ENCODE measurements around the gene MORC3.
"Not testable (repeated sequence)": the region's sequence is repeated elsewhere in the genome, so short reads cannot be mapped to it uniquely, and the experiment has no call there.

Gene MORC3, protein sequence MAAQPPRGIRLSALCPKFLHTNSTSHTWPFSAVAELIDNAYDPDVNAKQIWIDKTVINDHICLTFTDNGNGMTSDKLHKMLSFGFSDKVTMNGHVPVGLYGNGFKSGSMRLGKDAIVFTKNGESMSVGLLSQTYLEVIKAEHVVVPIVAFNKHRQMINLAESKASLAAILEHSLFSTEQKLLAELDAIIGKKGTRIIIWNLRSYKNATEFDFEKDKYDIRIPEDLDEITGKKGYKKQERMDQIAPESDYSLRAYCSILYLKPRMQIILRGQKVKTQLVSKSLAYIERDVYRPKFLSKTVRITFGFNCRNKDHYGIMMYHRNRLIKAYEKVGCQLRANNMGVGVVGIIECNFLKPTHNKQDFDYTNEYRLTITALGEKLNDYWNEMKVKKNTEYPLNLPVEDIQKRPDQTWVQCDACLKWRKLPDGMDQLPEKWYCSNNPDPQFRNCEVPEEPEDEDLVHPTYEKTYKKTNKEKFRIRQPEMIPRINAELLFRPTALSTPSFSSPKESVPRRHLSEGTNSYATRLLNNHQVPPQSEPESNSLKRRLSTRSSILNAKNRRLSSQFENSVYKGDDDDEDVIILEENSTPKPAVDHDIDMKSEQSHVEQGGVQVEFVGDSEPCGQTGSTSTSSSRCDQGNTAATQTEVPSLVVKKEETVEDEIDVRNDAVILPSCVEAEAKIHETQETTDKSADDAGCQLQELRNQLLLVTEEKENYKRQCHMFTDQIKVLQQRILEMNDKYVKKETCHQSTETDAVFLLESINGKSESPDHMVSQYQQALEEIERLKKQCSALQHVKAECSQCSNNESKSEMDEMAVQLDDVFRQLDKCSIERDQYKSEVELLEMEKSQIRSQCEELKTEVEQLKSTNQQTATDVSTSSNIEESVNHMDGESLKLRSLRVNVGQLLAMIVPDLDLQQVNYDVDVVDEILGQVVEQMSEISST

DNA sequence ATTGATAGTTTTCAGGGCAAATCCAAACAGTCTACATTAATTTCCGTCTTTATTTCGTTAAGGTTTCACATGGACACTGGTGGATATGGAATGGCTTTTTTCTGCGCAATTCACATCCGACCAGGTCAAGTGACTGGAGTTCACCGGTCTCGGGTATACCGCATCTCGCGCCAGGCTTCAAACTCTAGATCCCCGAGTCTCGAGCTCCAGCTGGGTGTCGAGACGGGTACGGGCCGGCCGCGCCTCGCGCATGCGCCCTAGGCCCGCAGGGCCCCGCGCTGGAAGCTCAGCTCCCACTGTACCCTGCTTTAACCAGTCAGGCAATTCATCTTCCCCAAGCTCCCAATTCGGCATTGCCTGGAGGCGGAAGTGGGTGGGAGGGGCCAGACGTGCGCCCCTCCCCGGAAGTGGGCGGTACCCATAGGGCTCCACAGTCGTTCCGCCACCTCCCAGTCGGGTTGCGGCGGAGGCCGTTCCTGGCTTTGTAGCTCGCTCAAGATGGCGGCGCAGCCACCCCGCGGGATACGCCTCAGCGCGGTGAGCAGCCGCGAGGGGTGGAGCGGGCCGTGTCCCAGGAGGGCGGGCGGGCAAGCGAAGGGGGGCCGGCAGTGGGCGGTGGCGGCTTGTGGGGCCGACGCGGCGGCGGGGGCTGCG, at the start of gene MORC3:
Gene MORC3 (plus strand): TSS at position 431 of the 654 bp plus-strand sequence. CDS start 68 bp downstream, at position 499.
- peak; percentile 99 for DNase-seq

DNA sequence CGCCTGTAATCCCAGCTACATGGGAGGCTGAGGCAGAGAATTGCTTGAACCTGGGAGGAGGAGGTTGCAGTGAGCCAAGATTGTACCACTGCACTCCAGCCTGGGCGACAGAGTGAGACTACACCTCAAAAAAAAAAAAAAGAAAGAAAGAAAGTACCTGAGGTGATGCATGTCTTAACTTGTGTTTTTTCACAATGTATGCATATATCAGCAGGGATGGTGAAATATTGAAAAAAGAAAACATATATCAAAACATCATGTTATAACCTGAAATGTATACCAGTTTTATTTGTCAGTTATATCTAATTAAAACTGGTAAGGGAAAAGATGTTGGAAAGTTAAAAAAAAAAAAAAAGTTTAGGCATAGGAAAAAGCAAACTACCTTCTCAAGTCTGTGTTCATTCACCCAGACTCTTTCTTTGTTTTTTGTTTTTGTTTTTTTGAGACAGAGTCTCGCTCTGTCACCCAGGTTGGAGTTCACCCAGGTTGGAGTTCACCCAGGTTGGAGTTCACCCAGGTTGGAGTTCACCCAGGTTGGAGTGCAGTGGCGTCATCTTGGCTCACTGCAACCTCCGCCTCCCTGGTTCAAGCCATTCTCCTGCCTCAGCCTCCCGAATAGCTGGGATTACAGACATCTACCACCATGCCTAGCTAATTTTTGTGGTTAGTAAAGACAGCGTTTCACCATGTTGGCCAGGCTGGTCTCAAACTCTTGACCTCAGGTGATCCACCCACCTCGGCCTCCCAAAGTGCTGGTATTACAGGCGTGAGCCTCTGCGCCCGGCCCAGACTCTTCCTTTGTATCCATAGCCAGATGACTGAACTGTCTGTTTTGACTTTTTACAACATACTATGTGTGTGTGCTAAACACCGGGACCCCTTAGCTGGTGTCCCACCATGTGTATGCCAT, 49.0 kb upstream of the MORC3 start:
- not testable (repeated sequence) for DNase-seq

DNA sequence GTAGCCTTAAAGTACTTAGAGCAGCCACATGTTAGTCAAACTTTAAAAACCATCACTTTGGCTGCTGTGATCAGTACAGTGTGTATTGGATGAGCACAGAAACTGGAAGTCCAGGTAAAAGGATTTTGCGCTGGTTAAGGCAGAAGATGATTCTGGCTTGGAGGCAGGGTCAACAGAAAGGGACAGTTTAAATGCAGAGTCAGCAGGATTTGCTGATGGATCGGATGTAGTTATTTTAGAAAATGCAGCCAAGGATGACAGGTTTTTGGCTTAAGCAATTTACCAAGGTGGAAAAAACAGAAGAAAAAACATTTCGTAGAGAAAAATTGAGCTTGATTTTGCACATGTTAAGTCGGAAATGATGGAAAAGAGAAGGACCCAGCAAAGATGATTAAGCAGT, 45.9 kb upstream of the MORC3 start:
- no peak for DNase-seq

- no peak for DNase-seq
Measured at GRCh38 chr21:36282568-36283230, 37.3 kb upstream of the MORC3 start.

- not testable (repeated sequence) for DNase-seq
Measured at GRCh38 chr21:36283231-36283622, 36.8 kb upstream of the MORC3 start.

- no peak for DNase-seq
Measured at GRCh38 chr21:36288651-36289243, 31.2 kb upstream of the MORC3 start.

DNA sequence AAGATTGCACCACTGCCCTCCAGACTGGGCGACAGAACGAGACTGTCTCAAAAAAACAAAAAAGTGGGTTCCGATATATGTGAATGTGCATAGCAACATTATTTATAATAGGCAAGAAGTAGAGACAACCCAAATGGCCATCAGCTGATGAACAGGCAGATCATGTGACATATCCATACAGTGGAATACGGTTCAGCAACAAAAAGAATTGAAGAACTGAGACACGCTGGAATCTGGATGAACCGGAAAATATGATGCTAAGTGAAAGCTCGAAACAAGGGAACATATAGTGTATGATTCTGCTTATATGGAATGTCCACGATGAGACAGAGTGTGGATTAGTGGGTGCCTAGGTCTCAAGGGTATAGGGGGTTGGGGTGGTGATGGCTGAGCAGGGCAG, 28.5 kb upstream of the MORC3 start:
- DNase-seq, result no peak

DNA sequence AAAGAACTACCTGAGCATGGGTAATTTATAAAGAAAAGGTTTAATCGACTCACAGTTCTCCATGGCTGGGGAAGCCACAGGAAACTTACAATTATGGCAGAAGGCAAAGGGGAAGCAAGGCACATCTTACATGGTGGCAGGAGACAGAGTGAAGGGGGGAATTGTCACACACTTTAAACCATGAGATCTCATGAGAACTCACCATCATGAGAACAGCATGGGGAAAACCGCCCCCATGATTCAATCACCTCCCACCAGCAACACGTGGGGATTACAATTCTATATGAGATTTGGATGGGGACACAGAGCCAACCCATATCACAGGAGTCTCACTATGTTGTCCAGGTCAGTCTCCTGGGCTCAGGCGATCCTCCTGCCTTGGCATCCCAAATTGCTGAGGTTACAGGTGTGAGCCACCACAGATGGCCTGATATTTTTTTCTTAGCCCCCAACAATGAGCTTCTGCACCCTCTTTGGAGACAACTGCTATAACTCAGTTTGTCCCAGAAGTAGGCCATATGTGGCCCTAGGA, 22.5 kb upstream of the MORC3 start:
- no peak for DNase-seq

DNA sequence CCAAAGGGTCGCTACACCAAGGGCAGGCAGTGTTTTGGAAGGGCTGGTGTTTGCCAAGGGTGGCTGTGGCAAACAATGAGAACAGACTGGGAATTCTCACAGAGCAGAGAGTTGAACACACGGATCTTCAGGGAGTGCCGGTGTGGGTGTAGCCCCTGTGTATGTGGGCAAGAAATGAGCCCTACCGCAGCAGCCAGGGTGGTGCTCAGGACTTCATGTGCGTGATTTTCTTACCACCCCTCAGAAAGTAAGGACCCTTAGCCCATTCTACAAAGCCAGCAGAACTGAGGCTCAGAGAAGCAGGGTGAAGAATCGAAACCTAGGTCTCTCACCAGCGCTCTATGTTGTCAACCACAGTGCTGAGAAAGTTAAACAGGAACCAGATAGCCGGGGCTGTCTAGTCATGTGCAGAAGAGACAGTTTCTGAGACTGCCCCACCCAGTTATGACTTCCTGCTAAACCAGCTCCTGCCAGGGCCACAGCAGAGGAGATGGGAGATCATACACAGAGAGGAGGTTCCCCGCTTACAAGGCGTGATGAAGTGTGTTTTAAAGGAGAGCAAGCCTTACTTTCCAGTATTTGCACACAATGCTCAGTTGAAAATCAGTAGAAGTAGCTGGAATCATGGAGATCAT, 21.9 kb upstream of the MORC3 start:
- DNase-seq, result no peak

GRCh38 chr21:36306872-36307534, 13.0 kb upstream of the MORC3 start:
- no peak for DNase-seq

DNA sequence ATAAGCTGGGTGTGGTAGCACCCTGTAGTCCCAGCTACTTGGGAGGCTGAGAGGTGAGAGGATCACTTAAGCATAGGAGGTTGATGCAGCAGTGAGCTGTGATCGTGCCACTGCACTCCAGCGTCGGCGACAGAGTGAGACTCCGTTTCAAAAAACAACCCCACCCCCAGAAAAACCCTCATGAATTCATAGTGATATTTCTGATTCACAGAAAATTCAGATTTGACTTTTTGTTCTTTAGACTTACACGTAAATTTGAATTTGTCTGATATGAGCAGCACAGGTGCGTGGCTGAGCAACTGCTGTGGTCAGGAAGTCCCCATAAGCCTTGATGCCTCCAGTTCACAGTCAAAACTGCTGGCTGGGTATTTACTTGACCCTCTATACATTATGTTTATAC, 10.0 kb upstream of the MORC3 start:
- no peak for DNase-seq

GRCh38 chr21:36313446-36313845, 6.6 kb upstream of the MORC3 start:
- DNase-seq, result not testable (repeated sequence)

- not testable (repeated sequence) for DNase-seq
Measured at GRCh38 chr21:36316045-36316444, 4.0 kb upstream of the MORC3 start.

- DNase-seq, result no peak
Measured at GRCh38 chr21:36316872-36317484, 3.0 kb upstream of the MORC3 start.

DNA sequence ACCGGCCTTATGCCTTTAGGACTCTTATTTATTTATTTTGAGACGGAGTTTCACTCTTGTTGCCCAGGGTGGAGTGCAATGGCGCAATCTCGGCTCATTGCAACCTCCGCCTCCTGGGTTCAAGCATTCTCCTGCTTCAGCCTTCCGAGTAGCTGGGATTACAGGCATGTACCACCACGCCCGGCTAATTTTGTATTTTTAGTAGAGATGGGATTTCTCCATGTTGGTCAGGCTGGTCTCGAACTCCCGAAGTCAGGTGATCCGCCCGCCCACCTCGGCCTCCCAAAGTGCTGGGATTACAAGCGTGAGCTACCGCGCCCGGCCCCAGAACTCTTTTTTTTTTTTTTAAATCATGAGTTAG, 611 bp upstream of the MORC3 start:
- DNase-seq, result not testable (repeated sequence)

- no peak for DNase-seq
Measured at GRCh38 chr21:36320421-36321324, 676 bp downstream of the MORC3 start.

- peak; percentile 69 for DNase-seq
Measured at GRCh38 chr21:36321325-36322082, 1.5 kb downstream of the MORC3 start.

DNA sequence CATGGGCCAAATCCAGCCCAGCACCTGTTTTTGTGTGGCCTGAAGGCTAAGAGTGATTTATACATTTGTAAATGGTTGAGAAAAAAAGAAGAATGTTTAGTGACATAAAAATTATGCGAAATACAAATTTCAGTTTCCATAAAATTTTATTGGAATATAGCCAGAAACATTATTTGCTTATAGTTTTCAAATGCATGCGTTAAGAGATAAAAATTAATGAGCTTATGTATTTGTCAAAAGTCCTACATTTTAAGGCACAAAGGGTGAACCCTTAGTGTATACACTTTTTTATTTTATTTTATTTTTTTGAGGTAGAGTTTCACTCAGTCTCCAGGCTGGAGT, 2.1 kb downstream of the MORC3 start:
- no peak for DNase-seq

Measured in right hindlimb (tissue), 1 donor.